ENCODE results near the gene ZBTB33. TPM values are rescaled to one million over a fixed set of nuclear protein-coding genes. Genes with fewer than 3 reads are reported as not detected.

ZBTB33 gene
- total and polyA plus RNA-seq, 12 donors, result 1.9 to 34.8 (median 13.1) TPM

DNA sequence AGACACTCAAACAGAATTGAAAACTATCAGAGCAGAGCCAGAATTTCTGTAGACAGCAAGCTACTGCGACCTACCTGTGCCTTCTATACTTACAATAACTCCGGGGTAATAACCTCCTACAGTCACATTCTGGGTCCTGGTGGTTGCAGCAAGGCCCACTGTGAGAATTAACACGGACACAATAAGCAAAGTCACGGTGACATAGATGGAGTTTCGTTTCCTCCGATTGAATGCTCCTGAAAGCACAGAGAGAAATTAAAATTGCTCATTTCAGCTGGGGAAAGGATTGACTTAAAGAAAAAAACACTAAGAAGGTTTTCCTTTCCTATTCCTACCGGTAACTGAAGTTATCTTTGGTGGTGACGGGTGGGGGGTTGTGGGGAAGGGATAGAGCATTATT is 53.6 kb downstream of the ZBTB33 start:
- Histone ChIP-seq H3K27me3 (peaks cover 10% of the 10 kb centered on the region), H3K9me3 (replicated peaks in 1 of 3) (no peaks in the 10 kb centered on the region), H3K4me3 (no peak overlapping the region), H3K4me1 (replicated peaks in 1 of 2) (no peaks in the 10 kb centered on the region), H3K36me3 (replicated peaks in 1 of 2) (no peaks in the 10 kb centered on the region), H3K27ac (no peak overlapping the region)
- TF ChIP-seq, protein P1, sequence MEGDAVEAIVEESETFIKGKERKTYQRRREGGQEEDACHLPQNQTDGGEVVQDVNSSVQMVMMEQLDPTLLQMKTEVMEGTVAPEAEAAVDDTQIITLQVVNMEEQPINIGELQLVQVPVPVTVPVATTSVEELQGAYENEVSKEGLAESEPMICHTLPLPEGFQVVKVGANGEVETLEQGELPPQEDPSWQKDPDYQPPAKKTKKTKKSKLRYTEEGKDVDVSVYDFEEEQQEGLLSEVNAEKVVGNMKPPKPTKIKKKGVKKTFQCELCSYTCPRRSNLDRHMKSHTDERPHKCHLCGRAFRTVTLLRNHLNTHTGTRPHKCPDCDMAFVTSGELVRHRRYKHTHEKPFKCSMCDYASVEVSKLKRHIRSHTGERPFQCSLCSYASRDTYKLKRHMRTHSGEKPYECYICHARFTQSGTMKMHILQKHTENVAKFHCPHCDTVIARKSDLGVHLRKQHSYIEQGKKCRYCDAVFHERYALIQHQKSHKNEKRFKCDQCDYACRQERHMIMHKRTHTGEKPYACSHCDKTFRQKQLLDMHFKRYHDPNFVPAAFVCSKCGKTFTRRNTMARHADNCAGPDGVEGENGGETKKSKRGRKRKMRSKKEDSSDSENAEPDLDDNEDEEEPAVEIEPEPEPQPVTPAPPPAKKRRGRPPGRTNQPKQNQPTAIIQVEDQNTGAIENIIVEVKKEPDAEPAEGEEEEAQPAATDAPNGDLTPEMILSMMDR (IDR thresholded peaks at IDR 0.05), result no peak
- TF ChIP-seq POLR2A (IDR thresholded peaks at IDR 0.05), result no peak
- intact Hi-C loops (cut with DNase I), result no loop called here
- WGBS, 4 donors, result 61 to 78% (median 70%) methylated on average over 8 of the region's 8 CpGs
- DNase-seq, result no peak

DNA sequence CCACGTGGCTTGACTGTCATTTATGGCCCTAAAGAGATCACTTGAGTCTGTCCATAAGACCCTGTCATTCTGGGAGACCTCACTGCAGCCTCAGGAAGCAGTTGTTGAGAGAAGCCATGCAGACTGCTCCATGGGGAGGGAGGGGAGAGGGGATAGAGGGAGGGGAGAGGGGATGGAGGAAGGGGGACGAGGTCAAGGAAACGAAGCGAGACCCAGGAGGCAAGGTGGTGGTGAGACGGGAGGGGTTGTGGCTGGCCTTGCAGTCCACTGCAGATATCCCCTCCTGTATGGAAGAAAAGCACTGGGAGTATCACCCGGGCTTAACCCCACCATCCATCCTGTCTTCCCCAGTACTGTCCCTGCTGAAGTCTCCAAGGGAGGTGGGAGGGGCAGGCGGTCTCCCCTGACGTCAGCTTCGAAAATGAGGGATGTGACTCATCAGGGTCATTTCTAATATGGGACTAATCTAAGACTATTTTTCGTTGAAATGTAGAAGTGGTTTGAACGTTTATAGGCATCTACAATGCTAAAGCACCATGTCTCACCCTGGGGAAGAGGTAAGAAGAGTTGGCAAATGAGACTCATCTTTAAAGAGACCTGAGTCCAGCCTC is 55.0 kb downstream of the ZBTB33 start:
- TF ChIP-seq, protein P1 (IDR thresholded peaks at IDR 0.05), result no peak
- no peak for TF ChIP-seq POLR2A (IDR thresholded peaks at IDR 0.05)
- Histone ChIP-seq H3K27ac (no peak overlapping the region), H3K4me1 (replicated peaks in 1 of 2) (no peaks in the 10 kb centered on the region), H3K36me3 (replicated peaks in 1 of 2) (no peaks in the 10 kb centered on the region), H3K4me3 (no peak overlapping the region), H3K9me3 (replicated peaks in 1 of 3) (no peaks in the 10 kb centered on the region), H3K27me3 (peaks cover 18% of the 10 kb centered on the region)
- peak in 3 of 7 donors; percentile 14 to 23 (median 20) for DNase-seq
- intact Hi-C loops (cut with DNase I), result no loop called here
- 28 to 45% (median 39%) methylated on average over 11 of the region's 11 CpGs for WGBS, 4 donors

DNA sequence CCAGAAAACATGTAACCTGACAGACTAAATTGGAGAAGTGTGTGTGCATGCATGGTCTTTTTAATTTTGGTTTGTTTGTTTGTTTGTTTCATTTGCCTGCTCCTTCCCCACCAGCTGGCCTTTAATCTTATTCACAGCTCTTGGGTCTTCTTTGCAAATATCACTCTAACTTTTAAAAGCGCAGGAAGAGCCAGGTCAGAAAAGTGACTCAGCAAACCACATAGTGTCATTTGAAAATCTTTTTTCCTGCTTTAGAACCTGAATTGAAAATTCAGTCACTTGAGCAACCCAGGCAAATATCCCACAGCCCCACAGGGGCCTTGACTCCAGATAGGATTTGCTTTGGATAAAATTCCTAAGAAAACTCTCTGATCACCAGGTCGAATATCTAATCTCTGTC is 56.0 kb downstream of the ZBTB33 start:
- H3K36me3 ChIP-seq (replicated peaks in 1 of 2), result no peaks in the 10 kb centered on the region
- H3K9me3 ChIP-seq (replicated peaks in 1 of 3), result no peaks in the 10 kb centered on the region
- TF ChIP-seq, protein P1 (IDR thresholded peaks at IDR 0.05), result no peak
- no peak for TF ChIP-seq POLR2A (IDR thresholded peaks at IDR 0.05)
- H3K27ac ChIP-seq, result no peak overlapping the region
- intact Hi-C loops (cut with DNase I), result no loop called here
- no peak for DNase-seq
- WGBS, 4 donors, result 58 to 75% (median 61%) methylated on average over 2 of the region's 2 CpGs
- H3K4me1 ChIP-seq (replicated peaks in 1 of 2), result no peaks in the 10 kb centered on the region
- no peak overlapping the region for H3K4me3 ChIP-seq
- H3K27me3 ChIP-seq, result peaks cover 23% of the 10 kb centered on the region

Other genes starting within 250 kb of the ZBTB33 start
- gene RHOXF2B, start 173.1 kb upstream of the ZBTB33 start, total RNA-seq, result not detected
- not detected for gene RHOXF2B, start 173.1 kb upstream of the ZBTB33 start, polyA plus RNA-seq
- gene RHOXF1, start 134.9 kb upstream of the ZBTB33 start, total RNA-seq, result 1 to 10 TPM in 2 of 9 donors, under 1 TPM in 2, not detected in 5; 0.46 to 1.4 (median 1.0) TPM
- 1 to 10 TPM in 2 of 3 donors, not detected in 1; 2.2 to 3.8 TPM for gene RHOXF1, start 134.9 kb upstream of the ZBTB33 start, polyA plus RNA-seq
- gene RHOXF2, start 92.2 kb upstream of the ZBTB33 start, total RNA-seq, result under 1 TPM in 2 of 9 donors, not detected in 7; 0.15 to 0.18 TPM
- under 1 TPM in 1 of 3 donors, not detected in 2; 0.08 TPM for gene RHOXF2, start 92.2 kb upstream of the ZBTB33 start, polyA plus RNA-seq
- gene TMEM255A, start 60.6 kb downstream of the ZBTB33 start, total RNA-seq, result 1 to 10 TPM in 4 of 9 donors, under 1 TPM in 5; 0.09 to 3.1 (median 0.83) TPM
- 1 to 10 TPM in 2 of 3 donors, under 1 TPM in 1; 0.91 to 2.3 (median 1.0) TPM for gene TMEM255A, start 60.6 kb downstream of the ZBTB33 start, polyA plus RNA-seq
- gene ATP1B4, start 111.3 kb downstream of the ZBTB33 start, total RNA-seq, result not detected
- not detected for gene ATP1B4, start 111.3 kb downstream of the ZBTB33 start, polyA plus RNA-seq
- gene LAMP2, start 218.5 kb downstream of the ZBTB33 start, total RNA-seq, result 100 to 1,000 TPM in 8 of 9 donors, 10 to 100 TPM in 1; 92.1 to 206 (median 168) TPM
- 100 to 1,000 TPM in 1 of 3 donors, 10 to 100 TPM in 2; 15.8 to 192 (median 20.7) TPM for gene LAMP2, start 218.5 kb downstream of the ZBTB33 start, polyA plus RNA-seq

Data from adrenal gland (tissue), 12 donors.